Suprapubic skin (tissue), 3 donors: Measurements from ENCODE around the gene TMEM94.

Source experiments
- POLR2AphosphoS5 ChIP-seq, 3 donors: sonication (generic); formaldehyde crosslinking; IDR thresholded peaks; one replicate each; pipeline ENCODE4 v1.6.1; 2017; ENCODE audit warnings: antibody characterized with exemption in 3 of 3
- TF ChIP-seq, protein P1 (sequence below), 2 donors: fragments of 200-600 bp in 1 of 2; fragments of 450-650 bp in 1 of 2; sonication (generic) in 1 of 2; IDR thresholded peaks; one replicate each; pipeline ENCODE4 v1.5.1; 2016 to 2019; ENCODE audit warnings: antibody characterized with exemption in 2 of 2, mild to moderate bottlenecking in 1 of 2, moderate library complexity in 1 of 2

DNA sequence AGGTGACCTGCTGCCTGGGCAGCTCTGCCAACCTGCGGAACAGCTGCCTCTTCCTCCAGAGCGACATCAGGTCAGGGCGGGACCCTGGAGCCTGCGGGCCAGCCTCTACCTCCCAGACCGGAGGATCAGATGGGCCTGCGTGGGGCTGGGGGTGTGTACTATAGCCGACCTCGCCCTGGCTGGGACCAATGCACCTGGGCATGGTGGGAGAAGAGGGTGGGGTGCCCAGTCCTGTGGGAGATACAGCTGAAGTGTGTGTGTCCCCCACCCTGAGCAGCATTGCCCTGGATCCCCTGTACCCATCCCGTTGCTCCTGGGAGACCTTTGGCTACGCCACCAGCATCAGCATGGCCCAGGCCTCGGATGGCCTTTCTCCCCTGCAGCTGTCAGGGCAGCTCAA lies 39.6 kb downstream of the TMEM94 start:
- TF ChIP-seq, protein P1, sequence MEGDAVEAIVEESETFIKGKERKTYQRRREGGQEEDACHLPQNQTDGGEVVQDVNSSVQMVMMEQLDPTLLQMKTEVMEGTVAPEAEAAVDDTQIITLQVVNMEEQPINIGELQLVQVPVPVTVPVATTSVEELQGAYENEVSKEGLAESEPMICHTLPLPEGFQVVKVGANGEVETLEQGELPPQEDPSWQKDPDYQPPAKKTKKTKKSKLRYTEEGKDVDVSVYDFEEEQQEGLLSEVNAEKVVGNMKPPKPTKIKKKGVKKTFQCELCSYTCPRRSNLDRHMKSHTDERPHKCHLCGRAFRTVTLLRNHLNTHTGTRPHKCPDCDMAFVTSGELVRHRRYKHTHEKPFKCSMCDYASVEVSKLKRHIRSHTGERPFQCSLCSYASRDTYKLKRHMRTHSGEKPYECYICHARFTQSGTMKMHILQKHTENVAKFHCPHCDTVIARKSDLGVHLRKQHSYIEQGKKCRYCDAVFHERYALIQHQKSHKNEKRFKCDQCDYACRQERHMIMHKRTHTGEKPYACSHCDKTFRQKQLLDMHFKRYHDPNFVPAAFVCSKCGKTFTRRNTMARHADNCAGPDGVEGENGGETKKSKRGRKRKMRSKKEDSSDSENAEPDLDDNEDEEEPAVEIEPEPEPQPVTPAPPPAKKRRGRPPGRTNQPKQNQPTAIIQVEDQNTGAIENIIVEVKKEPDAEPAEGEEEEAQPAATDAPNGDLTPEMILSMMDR (IDR thresholded peaks at IDR 0.05) = no peak
- no peak for TF ChIP-seq POLR2AphosphoS5 (IDR thresholded peaks at IDR 0.05)
